ENCODE data around the gene STX3.
"Not testable (repeated sequence)": the region's sequence is repeated elsewhere in the genome, so short reads cannot be mapped to it uniquely, and the experiment has no call there.

STX3 gene

GRCh38 chr11:59842316-59842715 lies 87.1 kb downstream of the STX3 start:
- no peak for DNase-seq (ENCODE audit: low read depth in 2 of 2)

- DNase-seq (ENCODE audit: low read depth in 2 of 2) = no peak
These were observed 90.2 kb downstream of the STX3 start, which contains the start of gene CBLIF for GRCh38 chr11:59845399-59845798. Gene CBLIF, minus strand, starts transcription at chr11:59845499. Its CDS starts 46 bp downstream, at chr11:59845453.

GRCh38 chr11:59846556-59846955 lies 91.4 kb downstream of the STX3 start:
- no peak for DNase-seq (ENCODE audit: low read depth in 2 of 2)

DNA sequence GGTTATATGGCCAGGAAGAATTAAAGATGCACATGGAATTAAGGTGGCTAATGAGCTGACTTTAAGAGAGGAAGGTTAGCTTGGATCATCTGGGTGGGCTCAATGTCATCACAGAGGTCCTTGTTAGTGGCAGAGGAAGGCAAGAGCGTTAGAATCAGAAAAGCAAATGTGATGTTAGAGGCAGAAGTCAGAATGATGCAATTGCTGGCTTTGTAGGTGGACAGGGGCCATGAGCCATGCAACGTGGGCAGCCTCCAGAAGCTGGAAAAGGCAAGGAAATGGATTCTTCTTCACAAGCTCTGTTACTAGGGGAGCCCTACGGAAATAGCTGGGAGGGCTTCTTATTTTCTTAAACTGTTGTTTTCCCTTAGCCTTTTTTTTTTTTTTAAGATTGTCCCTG lies 92.5 kb downstream of the STX3 start:
- DNase-seq (ENCODE audit: low read depth in 2 of 2) = no peak

GRCh38 chr11:59848439-59848838 lies 93.3 kb downstream of the STX3 start:
- not testable (repeated sequence) for DNase-seq (ENCODE audit: low read depth in 2 of 2)

- DNase-seq (ENCODE audit: low read depth in 2 of 2) = no peak
These were observed 94.0 kb downstream of the STX3 start for GRCh38 chr11:59849129-59849528.

DNA sequence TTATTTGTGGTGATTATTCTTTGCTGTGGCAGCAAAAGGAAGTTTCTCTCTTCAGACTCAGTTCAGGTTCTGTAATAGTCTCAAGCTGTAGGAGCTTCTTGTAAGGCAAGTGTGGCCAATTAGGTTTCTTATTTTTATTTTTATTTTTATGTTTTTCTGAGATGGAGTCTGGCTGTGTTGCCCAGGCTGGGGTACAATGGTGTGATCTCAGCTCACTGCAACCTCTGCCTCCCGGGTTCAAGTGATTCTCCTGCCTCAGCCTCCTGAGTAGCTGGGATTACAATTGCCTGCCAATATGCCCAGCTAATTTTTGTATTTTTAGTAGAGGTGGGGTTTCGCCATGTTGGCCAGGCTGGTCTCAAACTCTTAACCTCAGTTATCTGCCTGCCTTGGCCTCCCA lies 94.4 kb downstream of the STX3 start:
- not testable (repeated sequence) for DNase-seq (ENCODE audit: low read depth in 2 of 2)

DNA sequence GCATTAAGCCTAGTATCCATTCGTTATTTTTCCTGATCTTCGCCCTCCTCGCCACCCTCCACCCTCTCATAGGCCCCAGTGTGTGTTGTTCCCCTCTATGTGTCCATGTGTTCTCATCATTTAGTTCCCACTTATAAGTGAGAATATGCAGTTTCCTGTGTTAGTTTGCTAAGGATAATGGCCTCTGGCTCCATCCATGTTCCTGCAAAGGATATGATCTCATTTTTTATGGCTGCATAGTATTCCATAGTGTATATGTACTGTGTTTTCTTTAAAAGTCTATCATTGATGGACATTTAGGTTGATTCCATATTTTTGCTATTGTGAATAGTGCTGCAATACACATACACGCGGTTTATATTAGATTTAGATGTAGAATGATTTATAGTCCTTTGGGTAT lies 96.2 kb downstream of the STX3 start:
- DNase-seq (ENCODE audit: low read depth in 2 of 2) = not testable (repeated sequence)

- DNase-seq (ENCODE audit: low read depth in 2 of 2) = no peak
These were observed 99.7 kb downstream of the STX3 start for GRCh38 chr11:59854871-59855270.
